ENCODE results near the gene BORCS6. TPM values are rescaled to one million over a fixed set of nuclear protein-coding genes. Genes with fewer than 3 reads are reported as not detected.
A peak's percentile ranks its signal among the peaks of the same experiment; 100 is the strongest.

The BORCS6 gene
- total and polyA plus RNA-seq, 9 of the 15 experiments (the other 6 are each of a cell fraction or from before 2014, with no cell fraction given) = 0.01 to 7.4 (median 2.3) TPM

GRCh38 chr17:8160741-8161221, 29.2 kb downstream of the BORCS6 start:
- Histone ChIP-seq H2AFZ (ENCODE audit: low read depth, low read length) (no peak overlapping the region), H3K4me3 (no peak overlapping the region), H3K9ac (ENCODE audit: insufficient read depth in 1 of 2, low read depth in 2 of 2, low read length in 2 of 2) (peak overlapping the region; percentile 57 to 96; a peak in 2 of 4 replicates), H3K27me3 (ENCODE audit: control insufficient read depth in 2 of 2, insufficient read depth in 2 of 2, low read length in 2 of 2) (no peaks in the 10 kb centered on the region), H3K27ac (ENCODE audit: extremely low read depth, low read depth, low read length) (peak overlapping the region; percentile 38; the same call in 1 of the 3 replicates), H3K9me3 (replicated peaks; ENCODE audit: control insufficient read depth, insufficient read depth, low read depth, low read length) (no peaks in the 10 kb centered on the region), H3K4me1 (replicated peaks in 1 of 2; ENCODE audit: control insufficient read depth in 2 of 2, insufficient read depth in 2 of 2, low read length in 2 of 2) (peaks cover 36 to 62% of the 10 kb centered on the region in 2 experiments), H3K79me2 (ENCODE audit: control insufficient read depth, insufficient read depth, low read length) (peaks cover 34% of the 10 kb centered on the region), H3K36me3 (ENCODE audit: control insufficient read depth, insufficient read depth, low read length) (peaks cover 29% of the 10 kb centered on the region; the same call in 2 of the 3 replicates), H3K4me2 (ENCODE audit: insufficient read depth, low read length) (peak overlapping the region; percentile 46; the same call in 1 of the 2 replicates), H3K9me1 (ENCODE audit: control insufficient read depth, insufficient read depth, low read length) (peaks cover 5% of the 10 kb centered on the region), H4K20me1 (replicated peaks; ENCODE audit: control insufficient read depth, insufficient read depth, low read length) (0 out of 2 replicates have a peak, but pooled peaks cover 12% of the 10 kb centered on the region)
- 55% methylated on average over 5 of the region's 5 CpGs for WGBS (ENCODE audit: insufficient coverage, low coverage, missing lambda C conversion rate)
- FAIRE-seq = no peak
- intact Hi-C loops (cut with micrococcal nuclease) = no loop called here
- ChIA-PET POLR2A (interaction anchor here (0.9 to 8.6 kb wide), 5 partner anchors 9 to 64 kb away, joined by 3 to 105 read pairs (median 3); partner anchors contain the start of gene PER1), CTCF (ENCODE audit: low intra/inter-chr PET ratio) (no interaction called here)
- no peak for ATAC-seq
- DNase-seq (ENCODE audit: extremely low read depth in 1 of 4, low spot score in 3 of 4) = no peak
- in situ Hi-C loops (cut with MboI) = no loop called here
- BruUV-seq (replicated peaks) = no TSS peak
- TF ChIP-seq SMARCE1 (IDR thresholded peaks at IDR 0.05) (no peak), NCOR1 (IDR thresholded peaks at IDR 0.05) (no peak), TFAP4 (CRISPR knock-in tag; IDR thresholded peaks at IDR 0.05; ENCODE audit: borderline replicate concordance) (0 out of 2 replicates have a peak, but pooled peaks have one; percentile 19)

- in situ Hi-C loops (cut with MboI) (no loop called here), intact Hi-C loops (cut with micrococcal nuclease) (no loop called here)
- POLR2A ChIA-PET = interaction anchor here (0.9 to 8.6 kb wide), 3 partner anchors 12 to 65 kb away, joined by 3 to 105 read pairs (median 4); no protein-coding TSS in a partner anchor
- Histone ChIP-seq H3K4me3 (no peak overlapping the region), H3K36me3 (ENCODE audit: control insufficient read depth, insufficient read depth, low read length) (peaks cover 29% of the 10 kb centered on the region; the same call in 2 of the 3 replicates), H3K9me1 (ENCODE audit: control insufficient read depth, insufficient read depth, low read length) (peaks cover 5% of the 10 kb centered on the region), H3K4me1 (replicated peaks in 1 of 2; ENCODE audit: control insufficient read depth in 2 of 2, insufficient read depth in 2 of 2, low read length in 2 of 2) (peaks cover 42 to 68% of the 10 kb centered on the region in 2 experiments), H3K9ac (ENCODE audit: insufficient read depth in 1 of 2, low read depth in 2 of 2, low read length in 2 of 2) (no peak overlapping the region), H3K27me3 (ENCODE audit: control insufficient read depth in 2 of 2, insufficient read depth in 2 of 2, low read length in 2 of 2) (no peaks in the 10 kb centered on the region), H3K27ac (ENCODE audit: extremely low read depth, low read depth, low read length) (no peak overlapping the region), H2AFZ (ENCODE audit: low read depth, low read length) (no peak overlapping the region), H3K9me3 (replicated peaks; ENCODE audit: control insufficient read depth, insufficient read depth, low read depth, low read length) (no peaks in the 10 kb centered on the region), H3K79me2 (ENCODE audit: control insufficient read depth, insufficient read depth, low read length) (peaks cover 40% of the 10 kb centered on the region), H4K20me1 (replicated peaks; ENCODE audit: control insufficient read depth, insufficient read depth, low read length) (0 out of 2 replicates have a peak, but pooled peaks cover 12% of the 10 kb centered on the region), H3K4me2 (ENCODE audit: insufficient read depth, low read length) (peak overlapping the region; percentile 21; the same call in 1 of the 2 replicates)
- ATAC-seq (no peak), DNase-seq (ENCODE audit: extremely low read depth in 1 of 4, low spot score in 3 of 4) (no peak), FAIRE-seq (no peak)
- CTCF ChIA-PET (ENCODE audit: low intra/inter-chr PET ratio) = no interaction called here
- no peak for TF ChIP-seq ZNF780A (CRISPR knock-in tag; IDR thresholded peaks at IDR 0.05)
- TF ChIP-seq ZNF384 (IDR thresholded peaks at IDR 0.05; ENCODE audit: low read depth, low read length) = peak; percentile 88
- 100% methylated on average over 1 of the region's 4 CpGs for WGBS (ENCODE audit: insufficient coverage, low coverage, missing lambda C conversion rate)
- no TSS peak for BruUV-seq (replicated peaks)
Observed at GRCh38 chr17:8160224-8160577, 29.8 kb downstream of the BORCS6 start.
